HG03575 (cell line): ENCODE results near the gene ADGRL3.

Source experiments
- ATAC-seq: cut with Tn5 transposase; IDR thresholded peaks from one replicate; pipeline ENCODE4 v1.9.1; 2021; ENCODE audit not compliant: unreplicated experiment, insufficient number of reproducible peaks, low FRiP score; ENCODE audit errors: extremely low read depth

ADGRL3 gene

GRCh38 chr4:61872983-61873382 is 672.9 kb downstream of the ADGRL3 start:
- ATAC-seq, result no peak

- ATAC-seq, result no peak
Measured at GRCh38 chr4:61877266-61877665, 677.1 kb downstream of the ADGRL3 start.

- no peak for ATAC-seq
Measured at GRCh38 chr4:61877893-61878292, 677.8 kb downstream of the ADGRL3 start.

GRCh38 chr4:61882381-61882780 is 682.3 kb downstream of the ADGRL3 start:
- no peak for ATAC-seq

- no peak for ATAC-seq
Measured at GRCh38 chr4:61886131-61886530, 686.0 kb downstream of the ADGRL3 start.

- ATAC-seq, result no peak
Measured at GRCh38 chr4:61889117-61889516, 689.0 kb downstream of the ADGRL3 start.

- no peak for ATAC-seq
Measured at GRCh38 chr4:61890321-61890720, 690.2 kb downstream of the ADGRL3 start.

DNA sequence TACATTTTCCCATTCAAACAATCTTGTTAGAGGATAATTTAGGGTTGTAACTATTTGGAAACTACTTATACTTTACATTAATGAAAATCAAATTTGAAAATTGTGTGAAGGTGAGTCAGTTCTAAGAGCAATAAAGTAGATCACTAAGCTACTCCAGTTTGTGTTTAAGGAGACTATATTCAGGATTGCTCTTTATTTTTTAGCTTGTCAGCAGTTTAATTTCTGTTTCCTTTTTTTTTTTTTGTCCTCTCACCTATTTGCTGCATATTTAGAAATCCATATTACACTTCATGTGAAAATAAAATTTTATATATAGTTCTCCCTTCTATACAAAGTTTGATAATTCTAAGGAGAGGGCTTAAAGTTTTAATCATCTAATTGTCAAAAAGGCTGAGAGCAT is 691.8 kb downstream of the ADGRL3 start:
- ATAC-seq, result no peak

GRCh38 chr4:61896634-61897033 is 696.5 kb downstream of the ADGRL3 start:
- no peak for ATAC-seq

DNA sequence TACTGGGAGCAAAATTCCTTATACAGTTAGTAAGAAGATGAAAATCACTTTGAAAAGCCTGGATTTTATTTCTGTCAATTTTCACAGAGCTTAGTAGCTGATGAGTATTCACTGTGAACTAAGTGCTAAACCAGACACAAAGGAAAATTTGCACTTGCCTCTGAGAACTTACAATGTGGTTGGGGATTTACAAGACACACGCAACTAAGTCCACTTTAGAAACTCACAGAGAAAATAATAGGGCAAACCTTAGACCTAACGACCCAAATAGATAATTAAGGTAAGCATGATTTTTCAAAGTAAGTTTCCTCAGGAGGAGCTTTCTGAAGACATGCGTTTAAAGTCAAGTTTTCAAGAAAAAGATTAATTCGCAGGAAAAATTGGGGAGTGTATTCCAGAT is 708.9 kb downstream of the ADGRL3 start:
- ATAC-seq, result no peak

- no peak for ATAC-seq
Measured at GRCh38 chr4:61911313-61911756, 711.2 kb downstream of the ADGRL3 start.

DNA sequence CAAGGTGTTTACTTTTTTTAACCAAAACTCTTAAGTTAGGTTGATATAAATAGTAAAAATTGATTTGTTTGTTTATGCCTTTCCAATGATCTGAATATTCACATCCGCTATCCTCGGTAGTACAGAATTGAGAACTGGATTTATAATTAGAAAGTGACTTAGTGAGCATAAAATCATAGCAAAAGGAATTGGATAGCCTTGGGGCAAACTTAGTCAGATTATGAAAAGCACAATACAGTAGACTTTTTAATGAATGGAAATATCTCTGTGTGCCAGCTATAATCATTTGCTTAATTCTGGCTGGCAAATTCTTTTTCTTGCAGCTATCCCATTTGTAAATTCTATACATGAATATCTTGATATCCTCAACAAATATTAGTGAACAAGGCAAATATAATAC is 713.5 kb downstream of the ADGRL3 start:
- ATAC-seq, result no peak

DNA sequence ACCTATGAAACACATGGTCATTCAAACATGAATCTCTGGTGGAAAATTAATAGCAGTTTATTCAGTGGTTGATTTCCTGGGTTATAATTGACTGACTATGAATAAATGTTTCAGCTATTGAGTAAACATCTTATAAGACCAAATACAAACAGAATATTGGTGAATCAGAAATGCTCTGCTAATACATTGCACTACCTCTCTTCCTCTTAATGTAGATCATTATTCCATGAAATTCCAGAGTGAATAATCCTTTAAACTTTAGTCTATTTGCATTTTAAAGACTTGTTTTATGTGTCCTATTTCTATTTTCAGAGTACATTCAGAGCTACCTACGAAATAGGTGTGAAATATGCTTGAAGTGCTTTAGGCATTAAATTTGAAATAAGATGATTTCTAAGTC is 715.4 kb downstream of the ADGRL3 start:
- no peak for ATAC-seq

DNA sequence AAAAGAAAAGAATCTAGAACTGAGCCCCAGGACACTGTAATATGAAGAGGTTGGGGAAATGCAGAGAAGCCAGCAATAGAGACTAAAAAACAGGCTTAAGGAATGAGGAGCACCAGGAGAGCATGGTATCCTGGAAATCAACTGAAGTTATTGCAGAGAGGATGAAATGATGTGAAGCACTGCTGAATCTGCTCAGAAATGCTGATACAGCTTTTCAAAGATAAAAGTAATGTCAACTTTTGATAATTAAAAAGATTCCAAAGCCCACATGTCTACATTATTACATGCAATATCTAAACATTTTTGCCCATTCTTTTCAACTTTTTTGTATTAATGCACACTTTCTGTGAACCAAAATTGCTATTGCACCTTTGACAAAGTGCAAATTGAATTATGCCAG is 718.4 kb downstream of the ADGRL3 start:
- no peak for ATAC-seq

DNA sequence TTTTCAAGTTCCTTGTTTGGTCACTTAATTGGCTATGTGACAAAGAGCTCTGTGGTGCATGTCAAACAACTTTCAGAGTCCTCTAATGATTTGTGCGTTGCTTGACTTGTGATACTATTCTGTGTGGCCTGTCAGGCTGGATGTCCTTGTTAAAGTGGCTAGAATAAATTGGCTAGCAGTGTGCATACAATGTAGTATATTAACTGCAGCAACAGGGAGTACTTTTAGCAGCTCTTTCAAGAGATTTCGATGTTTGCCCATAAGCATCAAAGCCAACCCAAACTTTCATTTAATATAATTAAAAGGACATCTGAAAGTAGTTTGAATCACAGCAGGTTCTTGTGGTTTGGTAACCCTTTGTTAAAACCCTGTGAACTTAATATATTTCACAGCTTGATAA is 718.9 kb downstream of the ADGRL3 start:
- ATAC-seq, result no peak

- ATAC-seq, result no peak
Measured at GRCh38 chr4:61919561-61919960, 719.4 kb downstream of the ADGRL3 start.

DNA sequence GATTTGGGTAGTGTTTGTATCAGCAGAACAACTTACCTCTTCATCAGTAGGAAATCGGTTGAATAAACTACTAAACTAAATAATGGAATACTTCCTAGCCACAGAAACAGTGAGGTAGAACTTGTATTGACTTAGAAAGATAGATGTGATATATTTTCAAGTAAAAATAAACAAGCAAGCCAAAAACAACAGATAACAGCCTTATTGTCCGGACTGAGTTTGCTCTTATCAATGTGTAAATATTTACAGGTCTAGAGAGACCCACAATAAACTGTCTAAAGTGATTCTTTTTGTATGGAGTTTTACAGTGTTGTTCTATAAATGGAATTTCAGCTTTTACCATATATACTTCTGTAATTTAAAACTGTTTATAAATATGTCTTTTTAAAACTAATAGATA is 721.8 kb downstream of the ADGRL3 start:
- ATAC-seq, result no peak

DNA sequence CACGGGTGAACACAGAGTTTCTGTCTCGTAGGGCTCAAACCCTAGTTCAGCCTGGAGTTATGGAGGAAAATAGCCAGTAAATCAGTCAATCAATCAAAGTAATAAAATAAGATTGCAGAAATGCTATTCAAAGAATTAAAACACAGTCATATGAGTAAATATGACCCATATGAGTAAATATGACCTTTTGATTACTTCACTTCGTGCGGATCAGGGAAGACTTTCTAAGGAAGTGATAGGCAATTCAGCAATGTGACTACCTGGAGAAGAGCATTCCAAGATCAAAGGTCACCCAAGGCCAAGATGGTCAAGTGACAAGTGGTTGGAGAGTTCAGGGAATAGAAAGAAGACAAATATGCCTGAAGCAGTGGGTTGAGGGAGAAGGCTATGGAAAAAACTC is 722.6 kb downstream of the ADGRL3 start:
- ATAC-seq, result no peak

DNA sequence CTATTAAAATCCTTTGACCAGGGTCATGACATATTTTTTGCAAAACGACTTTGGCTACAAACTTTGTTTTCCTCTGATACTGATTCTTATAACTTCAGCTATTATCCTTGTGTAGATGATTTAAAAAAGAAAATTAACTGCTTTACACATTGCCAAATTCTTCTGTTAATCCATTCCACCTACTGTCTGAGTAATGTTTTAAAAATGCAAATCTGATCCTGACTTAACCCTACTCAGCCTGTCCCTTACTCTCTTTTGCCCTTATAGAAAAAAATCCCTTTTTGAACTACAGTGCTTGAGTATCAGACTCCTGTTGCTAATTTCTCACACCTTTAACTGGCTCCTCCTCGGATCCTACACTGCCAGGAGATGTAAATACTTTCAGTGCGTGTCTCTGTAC is 723.1 kb downstream of the ADGRL3 start:
- no peak for ATAC-seq

- no peak for ATAC-seq
Measured at GRCh38 chr4:61924131-61924530, 724.0 kb downstream of the ADGRL3 start.

- no peak for ATAC-seq
Measured at GRCh38 chr4:61933527-61933926, 733.4 kb downstream of the ADGRL3 start.

DNA sequence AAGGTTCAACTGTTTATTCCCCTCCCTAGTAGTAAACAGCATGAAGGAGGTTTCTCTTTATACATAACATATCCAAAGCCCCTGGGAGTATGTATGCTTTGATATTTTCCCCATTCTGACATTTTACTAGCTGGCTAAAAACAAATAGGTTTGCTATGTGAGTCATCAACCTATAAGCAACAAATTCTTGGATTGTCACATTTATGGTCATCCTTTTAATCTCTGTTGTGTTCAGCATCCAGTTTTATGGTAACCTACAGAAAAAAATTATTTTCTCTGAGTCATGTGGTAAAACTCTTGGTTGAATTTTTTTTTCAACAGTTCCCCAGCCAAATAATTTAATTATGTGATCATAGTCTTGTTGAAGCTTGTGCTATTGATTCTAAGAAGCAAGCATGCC is 734.1 kb downstream of the ADGRL3 start:
- no peak for ATAC-seq
